Effector memory CD8-positive, alpha-beta T cell (primary cell): ENCODE measurements around the gene IL20RB.
"Not testable (repeated sequence)": the region's sequence is repeated elsewhere in the genome, so short reads cannot be mapped to it uniquely, and the experiment has no call there.

Experiments
- ATAC-seq: fragments of 150-1000 bp; cut with Tn5 transposase; replicated peaks from 2 replicates; pipeline ENCODE4 v1.10.0; 2021; ENCODE audit warnings: mild to moderate bottlenecking, moderate library complexity
- DNase-seq, 3 experiments: peaks; one replicate each; pipeline ENCODE4 v3.0.0; 2021
- H3K27ac Mint-ChIP-seq, 2 donors: one replicate each; pipeline ENCODE4 v1.8.0; 2022; ENCODE audit warnings: mild to moderate bottlenecking in 2 of 2, mixed read lengths in 2 of 2, moderate library complexity in 2 of 2
- H3K27me3 Mint-ChIP-seq, 2 donors: one replicate each; pipeline ENCODE4 v1.8.0; 2022; ENCODE audit warnings: mixed read lengths in 2 of 2
- H3K36me3 Mint-ChIP-seq: one replicate; pipeline ENCODE4 v1.8.0; 2022; ENCODE audit warnings: mild to moderate bottlenecking, moderate library complexity, mixed read lengths; ENCODE audit not compliant: insufficient read depth
- H3K4me1 Mint-ChIP-seq, 2 donors: one replicate each; pipeline ENCODE4 v1.8.0; 2022; ENCODE audit warnings: low read depth in 2 of 2, mixed read lengths in 2 of 2
- H3K4me3 Mint-ChIP-seq, 2 donors: one replicate each; pipeline ENCODE4 v1.8.0; 2022; ENCODE audit warnings: mild to moderate bottlenecking in 2 of 2, mixed read lengths in 2 of 2, moderate library complexity in 2 of 2
- H3K9me3 Mint-ChIP-seq, 2 donors: one replicate each; pipeline ENCODE4 v1.8.0; 2022; ENCODE audit warnings: mixed read lengths in 2 of 2

The IL20RB gene

GRCh38 chr3:136952292-136952691 lies 5.5 kb upstream of the IL20RB start:
- no peak overlapping the region for H3K4me3 Mint-ChIP-seq
- DNase-seq (no peak), ATAC-seq (no peak)
- peaks cover 16% of the 10 kb centered on the region for H3K36me3 Mint-ChIP-seq
- H3K4me1 Mint-ChIP-seq, result peaks cover 19 to 38% of the 10 kb centered on the region in 2 donors
- no peaks in the 10 kb centered on the region for H3K9me3 Mint-ChIP-seq
- H3K27me3 Mint-ChIP-seq, result no peaks in the 10 kb centered on the region
- peak overlapping the region in 1 of 2 donors; percentile 17 for H3K27ac Mint-ChIP-seq

DNA sequence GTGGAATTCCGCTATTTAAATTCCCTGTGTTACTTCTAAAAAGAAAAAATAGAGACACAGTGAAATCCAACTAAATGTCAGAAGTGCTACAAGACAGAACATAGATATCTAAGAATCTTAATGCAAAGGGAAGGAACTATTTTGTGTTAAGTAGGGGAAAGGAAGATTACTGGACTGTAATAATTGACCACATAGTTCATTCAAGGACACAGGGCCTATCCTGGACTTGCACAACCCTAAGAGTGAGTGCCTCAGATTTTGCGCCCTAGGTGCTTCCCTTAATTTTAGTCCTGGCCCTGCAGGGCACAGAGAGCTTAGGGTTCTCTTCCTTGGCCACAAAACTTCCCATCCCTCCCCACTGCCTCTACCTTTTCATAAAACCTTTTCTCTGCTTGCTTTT lies 3.5 kb upstream of the IL20RB start:
- ATAC-seq (no peak), DNase-seq (no peak)
- Mint-ChIP-seq H3K27me3 (no peaks in the 10 kb centered on the region), H3K36me3 (peaks cover 10% of the 10 kb centered on the region), H3K27ac (peak overlapping the region; percentile 30 to 76), H3K4me1 (peaks cover 15 to 29% of the 10 kb centered on the region in 2 donors), H3K4me3 (no peak overlapping the region), H3K9me3 (no peaks in the 10 kb centered on the region)

DNA sequence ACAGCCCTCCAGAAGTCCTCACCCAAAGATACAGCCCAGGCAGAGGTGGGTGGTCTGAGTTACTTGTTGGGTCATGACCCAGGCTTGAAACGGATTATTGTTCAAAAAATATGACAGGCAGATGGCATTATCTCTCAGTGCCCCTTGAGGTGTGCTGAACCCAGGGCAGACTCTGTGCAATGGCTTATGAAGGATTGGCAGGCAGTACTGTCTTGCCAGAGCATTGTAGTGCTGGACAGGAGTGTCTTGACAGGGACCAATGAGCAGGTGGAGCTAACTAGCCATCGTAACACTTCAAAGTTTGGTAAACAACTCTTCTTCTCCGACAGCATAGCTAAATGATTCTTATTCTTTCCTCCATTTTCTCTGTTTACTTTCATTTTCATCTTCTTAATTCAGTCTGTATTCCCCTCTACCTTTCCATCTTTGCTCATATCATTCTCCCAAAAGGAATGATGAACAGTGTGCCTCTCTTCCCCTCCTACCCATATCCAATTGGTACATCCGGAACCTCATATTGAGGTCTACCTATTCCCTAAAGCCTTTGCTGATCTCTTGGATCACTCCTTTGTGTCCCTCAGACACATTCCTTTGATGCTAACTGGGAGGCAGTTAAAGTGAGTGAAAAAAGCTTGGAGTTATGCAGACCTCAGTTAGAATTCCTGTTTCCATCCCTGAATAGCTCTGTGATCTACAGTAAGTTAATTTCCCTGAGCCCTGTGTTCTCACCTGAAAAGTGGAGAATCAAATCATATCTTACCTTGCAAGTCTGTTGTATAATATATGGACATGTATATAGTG lies 2.6 kb upstream of the IL20RB start:
- Mint-ChIP-seq H3K27me3 (no peaks in the 10 kb centered on the region), H3K9me3 (no peaks in the 10 kb centered on the region), H3K36me3 (peaks cover 9% of the 10 kb centered on the region), H3K4me1 (peaks cover 15 to 29% of the 10 kb centered on the region in 2 donors), H3K4me3 (peak overlapping the region; percentile 15 to 48), H3K27ac (peak overlapping the region; percentile 30 to 76)
- no peak for DNase-seq
- no peak for ATAC-seq

GRCh38 chr3:136955813-136956212 lies 2.0 kb upstream of the IL20RB start:
- Mint-ChIP-seq H3K27me3 (no peaks in the 10 kb centered on the region), H3K36me3 (peaks cover 9% of the 10 kb centered on the region), H3K27ac (peak overlapping the region; percentile 30 to 76), H3K4me1 (peaks cover 15 to 29% of the 10 kb centered on the region in 2 donors), H3K9me3 (no peaks in the 10 kb centered on the region), H3K4me3 (no peak overlapping the region)
- DNase-seq (no peak), ATAC-seq (no peak)

DNA sequence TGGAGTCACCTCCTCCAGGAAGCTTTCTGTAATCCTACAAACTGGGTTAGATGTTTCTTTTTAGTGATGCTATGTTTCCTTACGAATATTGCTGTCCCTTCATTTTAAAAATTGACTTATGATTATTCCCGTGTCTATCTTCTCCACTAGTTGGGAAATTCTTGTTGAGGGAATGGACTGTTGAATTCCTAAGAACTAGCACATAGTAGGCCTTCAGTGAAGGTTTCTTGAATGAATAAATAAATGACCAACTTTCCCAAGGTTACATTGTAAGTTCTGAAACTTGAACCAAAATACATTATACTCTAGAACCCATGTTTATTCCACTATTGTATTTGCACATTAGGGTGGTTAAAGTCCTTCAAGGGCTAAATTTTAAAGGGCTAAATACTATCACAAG lies 812 bp upstream of the IL20RB start:
- Mint-ChIP-seq H3K27me3 (no peaks in the 10 kb centered on the region), H3K4me1 (peaks cover 15 to 29% of the 10 kb centered on the region in 2 donors), H3K27ac (peak overlapping the region; percentile 30 to 76), H3K9me3 (no peaks in the 10 kb centered on the region), H3K36me3 (peaks cover 5% of the 10 kb centered on the region), H3K4me3 (no peak overlapping the region)
- DNase-seq (no peak), ATAC-seq (no peak)

GRCh38 chr3:136958939-136959338 lies 1.2 kb downstream of the IL20RB start:
- Mint-ChIP-seq H3K4me1 (peaks cover 13 to 22% of the 10 kb centered on the region in 2 donors), H3K27me3 (no peaks in the 10 kb centered on the region), H3K36me3 (no peaks in the 10 kb centered on the region), H3K4me3 (no peak overlapping the region), H3K27ac (no peak overlapping the region), H3K9me3 (no peaks in the 10 kb centered on the region)
- no peak for ATAC-seq
- DNase-seq, result no peak

DNA sequence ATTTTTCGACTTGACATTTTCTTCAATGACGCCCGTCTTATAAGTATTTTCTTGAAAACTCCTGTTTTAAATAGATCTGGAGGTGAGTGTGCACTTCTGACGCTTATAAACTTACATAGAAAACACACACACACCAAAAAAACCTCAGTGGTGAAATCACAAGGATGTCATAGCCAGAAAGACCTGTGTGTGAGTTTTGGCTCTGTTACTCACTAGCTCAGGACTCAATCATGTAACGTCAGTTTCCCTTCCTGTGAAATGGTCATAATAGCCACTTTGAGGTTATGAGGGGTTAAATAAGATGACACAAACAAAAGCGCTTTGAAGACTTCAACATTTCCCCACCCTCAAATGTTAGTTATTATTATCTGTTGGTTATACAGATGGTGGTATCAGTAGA lies 1.8 kb downstream of the IL20RB start:
- DNase-seq, result no peak
- Mint-ChIP-seq H3K4me3 (no peak overlapping the region), H3K4me1 (peaks cover 13 to 18% of the 10 kb centered on the region in 2 donors), H3K27me3 (no peaks in the 10 kb centered on the region), H3K9me3 (no peaks in the 10 kb centered on the region), H3K27ac (no peak overlapping the region), H3K36me3 (no peaks in the 10 kb centered on the region)
- no peak for ATAC-seq

- Mint-ChIP-seq H3K27ac (no peak overlapping the region), H3K27me3 (no peaks in the 10 kb centered on the region), H3K36me3 (no peaks in the 10 kb centered on the region), H3K9me3 (no peaks in the 10 kb centered on the region), H3K4me1 (peaks cover 3 to 6% of the 10 kb centered on the region in 2 donors), H3K4me3 (no peak overlapping the region)
- DNase-seq (no peak), ATAC-seq (no peak)
These were observed 3.4 kb downstream of the IL20RB start for GRCh38 chr3:136960838-136961836.

DNA sequence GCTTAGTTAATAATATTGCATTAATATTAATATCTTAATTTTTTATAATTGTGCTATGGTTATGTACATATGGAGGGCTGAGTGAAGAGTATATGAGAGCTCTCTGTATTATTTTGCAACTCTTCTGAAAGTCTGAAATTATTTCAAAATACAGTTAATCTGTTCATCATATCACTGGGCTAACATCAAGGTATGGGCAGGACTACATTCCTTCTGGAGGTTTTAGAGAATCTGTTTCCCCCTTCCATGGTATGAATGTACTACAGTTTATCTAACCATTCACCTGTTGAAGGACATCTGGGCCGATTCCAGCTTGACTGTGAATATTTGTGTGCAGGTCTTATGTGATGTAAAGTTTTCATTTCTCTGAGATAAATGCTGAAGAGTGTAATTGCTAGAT lies 5.1 kb downstream of the IL20RB start:
- Mint-ChIP-seq H3K4me1 (no peaks in the 10 kb centered on the region), H3K9me3 (no peaks in the 10 kb centered on the region), H3K27ac (no peak overlapping the region), H3K4me3 (no peak overlapping the region), H3K36me3 (no peaks in the 10 kb centered on the region), H3K27me3 (no peaks in the 10 kb centered on the region)
- DNase-seq, result no peak
- no peak for ATAC-seq

DNA sequence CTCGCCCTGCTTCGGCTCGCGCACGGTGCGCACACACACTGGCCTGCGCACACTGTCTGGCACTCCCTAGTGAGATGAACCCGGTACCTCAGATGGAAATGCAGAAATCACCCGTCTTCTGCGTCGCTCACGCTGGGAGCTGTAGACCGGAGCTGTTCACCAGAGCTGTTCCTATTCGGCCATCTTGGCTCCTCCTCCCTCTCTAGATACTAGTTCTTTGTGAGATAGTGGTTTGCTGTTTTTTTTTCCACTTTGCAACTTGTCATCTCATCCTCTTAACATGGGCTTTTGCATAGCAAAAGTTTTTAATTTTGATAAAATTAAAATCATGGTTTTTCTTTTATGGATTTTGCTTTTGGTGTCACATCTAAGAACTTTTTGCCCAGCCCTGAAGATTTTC lies 11.8 kb downstream of the IL20RB start:
- H3K27ac Mint-ChIP-seq, ATAC-seq, H3K9me3 Mint-ChIP-seq, H3K27me3 Mint-ChIP-seq, H3K4me3 Mint-ChIP-seq, DNase-seq, H3K4me1 Mint-ChIP-seq, H3K36me3 Mint-ChIP-seq: not testable (repeated sequence)

GRCh38 chr3:136973352-136973751 lies 15.6 kb downstream of the IL20RB start:
- Mint-ChIP-seq H3K4me1 (peaks cover 0 to 6% of the 10 kb centered on the region in 2 donors), H3K27me3 (no peaks in the 10 kb centered on the region), H3K9me3 (peaks cover 0 to 2% of the 10 kb centered on the region in 2 donors), H3K36me3 (peaks cover 4% of the 10 kb centered on the region), H3K4me3 (no peak overlapping the region), H3K27ac (no peak overlapping the region)
- DNase-seq (no peak), ATAC-seq (no peak)

GRCh38 chr3:136974670-136975069 lies 16.9 kb downstream of the IL20RB start:
- Mint-ChIP-seq H3K27me3 (no peaks in the 10 kb centered on the region), H3K9me3 (peaks cover 0 to 2% of the 10 kb centered on the region in 2 donors), H3K4me1 (peaks cover 0 to 4% of the 10 kb centered on the region in 2 donors), H3K4me3 (no peak overlapping the region), H3K27ac (no peak overlapping the region), H3K36me3 (peaks cover 4% of the 10 kb centered on the region)
- ATAC-seq (no peak), DNase-seq (no peak)

DNA sequence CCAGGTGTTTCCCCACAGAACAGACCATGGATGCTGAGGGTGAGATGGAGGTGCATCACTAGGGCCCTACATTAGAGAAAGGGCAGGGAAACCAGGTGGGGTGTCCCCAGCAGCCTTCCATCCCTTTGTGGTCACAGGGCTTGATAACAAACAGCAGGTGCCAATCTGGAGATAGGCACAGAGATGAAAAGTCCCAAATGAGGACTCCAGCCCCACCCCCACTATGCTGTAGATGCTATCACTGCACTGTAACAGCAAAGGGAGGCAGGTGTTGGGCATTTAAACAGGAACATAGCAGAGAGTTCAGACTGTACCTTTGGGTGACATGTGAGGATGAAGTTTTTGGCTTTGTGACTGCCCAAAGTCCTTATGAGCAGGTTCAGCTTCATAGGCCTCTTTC lies 21.4 kb downstream of the IL20RB start:
- Mint-ChIP-seq H3K4me1 (no peaks in the 10 kb centered on the region), H3K36me3 (no peaks in the 10 kb centered on the region), H3K27ac (no peak overlapping the region), H3K9me3 (peaks cover 0 to 2% of the 10 kb centered on the region in 2 donors), H3K4me3 (no peak overlapping the region), H3K27me3 (no peaks in the 10 kb centered on the region)
- DNase-seq, result no peak
- ATAC-seq, result no peak
